Mucosa of stomach (tissue), 1 donor: ENCODE results near the gene SERINC2.

Experiments used
- H3K27me3 ChIP-seq: one replicate; pipeline ENCODE4 v1.7.0; 2013; ENCODE audit warnings: mild to moderate bottlenecking, low read length; ENCODE audit not compliant: control insufficient read depth, insufficient read depth
- H3K36me3 ChIP-seq: one replicate; pipeline ENCODE4 v1.7.0; 2013; ENCODE audit warnings: low read length; ENCODE audit not compliant: control insufficient read depth, insufficient read depth
- H3K4me1 ChIP-seq: one replicate; pipeline ENCODE4 v1.7.0; 2013; ENCODE audit warnings: mild to moderate bottlenecking, low read length; ENCODE audit not compliant: control insufficient read depth, insufficient read depth
- H3K4me3 ChIP-seq: one replicate; pipeline ENCODE4 v1.7.0; 2013; ENCODE audit warnings: low read length
- H3K9ac ChIP-seq: one replicate; pipeline ENCODE4 v1.7.0; 2013; ENCODE audit warnings: mild to moderate bottlenecking, low read length, moderate library complexity
- H3K9me3 ChIP-seq: one replicate; pipeline ENCODE4 v1.7.0; 2013; ENCODE audit warnings: mild to moderate bottlenecking, low read length, moderate library complexity; ENCODE audit not compliant: control insufficient read depth
- donor health status: Pancreatic carcinoma.

SERINC2 gene

GRCh38 chr1:31412732-31413404 lies at the start of gene SERINC2:
Gene SERINC2, plus strand, starts transcription at chr1:31413213. Its CDS starts 53 bp downstream, at chr1:31413266.
- peaks cover 20% of the 10 kb centered on the region for H3K4me1 ChIP-seq
- peak within 1 kb of the TSS; percentile 47 for H3K4me3 ChIP-seq
- H3K9ac ChIP-seq: peak within 1 kb of the TSS; percentile 98
- peaks cover 7% of the 10 kb centered on the region for H3K27me3 ChIP-seq
- no peaks in the 10 kb centered on the region for H3K36me3 ChIP-seq
- no peaks in the 10 kb centered on the region for H3K9me3 ChIP-seq

- Histone ChIP-seq H3K27me3 (no peaks in the 10 kb centered on the region), H3K4me1 (no peaks in the 10 kb centered on the region), H3K36me3 (no peaks in the 10 kb centered on the region), H3K4me3 (no peak overlapping the region), H3K9ac (no peak overlapping the region), H3K9me3 (no peaks in the 10 kb centered on the region)
Observed at GRCh38 chr1:31364561-31365250, 48.3 kb upstream of the SERINC2 start.

GRCh38 chr1:31366796-31367195 lies 46.2 kb upstream of the SERINC2 start:
- H3K9me3 ChIP-seq: no peaks in the 10 kb centered on the region
- no peaks in the 10 kb centered on the region for H3K27me3 ChIP-seq
- H3K36me3 ChIP-seq: no peaks in the 10 kb centered on the region
- H3K4me3 ChIP-seq: no peak overlapping the region
- no peak overlapping the region for H3K9ac ChIP-seq
- no peaks in the 10 kb centered on the region for H3K4me1 ChIP-seq

DNA sequence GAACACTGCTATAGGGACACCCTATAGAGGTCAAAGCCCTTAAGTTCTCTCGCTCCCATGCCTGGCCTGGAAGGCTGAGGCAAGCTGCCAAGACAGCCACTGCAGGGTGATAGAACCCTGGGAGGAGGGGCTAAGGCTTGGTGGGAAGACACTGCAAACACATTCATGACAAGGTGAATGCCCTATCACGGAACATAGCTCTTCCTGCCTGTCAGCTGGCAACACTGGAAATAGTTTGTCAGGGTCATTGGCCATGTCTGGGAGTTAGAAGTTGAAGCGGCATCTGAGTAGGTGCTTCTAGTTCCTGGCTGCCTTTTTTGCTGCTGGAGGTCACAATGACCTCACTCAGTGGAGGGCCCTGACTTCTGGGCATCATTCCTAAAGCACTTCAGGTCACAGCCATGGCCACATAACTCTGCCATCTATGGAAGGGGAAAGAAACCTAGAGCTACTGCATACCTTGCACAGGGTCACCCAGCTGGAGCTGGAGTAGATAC lies 44.4 kb upstream of the SERINC2 start:
- Histone ChIP-seq H3K27me3 (no peaks in the 10 kb centered on the region), H3K4me3 (no peak overlapping the region), H3K9me3 (no peaks in the 10 kb centered on the region), H3K36me3 (no peaks in the 10 kb centered on the region), H3K4me1 (peaks cover 9% of the 10 kb centered on the region), H3K9ac (no peak overlapping the region)

GRCh38 chr1:31370021-31370420 lies 43.0 kb upstream of the SERINC2 start:
- Histone ChIP-seq H3K9me3 (no peaks in the 10 kb centered on the region), H3K4me3 (no peak overlapping the region), H3K4me1 (peaks cover 9% of the 10 kb centered on the region), H3K27me3 (no peaks in the 10 kb centered on the region), H3K9ac (no peak overlapping the region), H3K36me3 (no peaks in the 10 kb centered on the region)

DNA sequence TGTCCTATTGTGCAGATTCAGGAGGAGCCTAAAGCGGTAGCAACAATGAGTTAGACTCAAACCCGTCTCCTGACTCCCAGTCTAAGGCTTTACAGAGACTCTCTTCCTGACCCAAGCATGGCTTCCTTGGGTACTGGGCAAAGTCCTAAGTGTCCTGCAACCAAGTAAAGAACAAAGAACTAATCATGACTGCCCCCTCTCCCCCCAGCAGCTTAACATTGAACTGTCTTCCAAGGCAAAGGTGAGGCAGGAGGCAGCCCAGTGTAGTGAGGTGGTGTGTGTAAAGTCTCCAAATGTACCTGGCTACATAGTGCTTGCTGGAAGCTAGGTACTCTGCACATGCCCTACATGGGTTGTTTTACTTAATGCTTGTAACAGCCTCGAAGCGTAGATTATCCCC lies 42.4 kb upstream of the SERINC2 start:
- Histone ChIP-seq H3K9ac (no peak overlapping the region), H3K4me1 (peaks cover 9% of the 10 kb centered on the region), H3K9me3 (no peaks in the 10 kb centered on the region), H3K27me3 (no peaks in the 10 kb centered on the region), H3K4me3 (no peak overlapping the region), H3K36me3 (no peaks in the 10 kb centered on the region)

DNA sequence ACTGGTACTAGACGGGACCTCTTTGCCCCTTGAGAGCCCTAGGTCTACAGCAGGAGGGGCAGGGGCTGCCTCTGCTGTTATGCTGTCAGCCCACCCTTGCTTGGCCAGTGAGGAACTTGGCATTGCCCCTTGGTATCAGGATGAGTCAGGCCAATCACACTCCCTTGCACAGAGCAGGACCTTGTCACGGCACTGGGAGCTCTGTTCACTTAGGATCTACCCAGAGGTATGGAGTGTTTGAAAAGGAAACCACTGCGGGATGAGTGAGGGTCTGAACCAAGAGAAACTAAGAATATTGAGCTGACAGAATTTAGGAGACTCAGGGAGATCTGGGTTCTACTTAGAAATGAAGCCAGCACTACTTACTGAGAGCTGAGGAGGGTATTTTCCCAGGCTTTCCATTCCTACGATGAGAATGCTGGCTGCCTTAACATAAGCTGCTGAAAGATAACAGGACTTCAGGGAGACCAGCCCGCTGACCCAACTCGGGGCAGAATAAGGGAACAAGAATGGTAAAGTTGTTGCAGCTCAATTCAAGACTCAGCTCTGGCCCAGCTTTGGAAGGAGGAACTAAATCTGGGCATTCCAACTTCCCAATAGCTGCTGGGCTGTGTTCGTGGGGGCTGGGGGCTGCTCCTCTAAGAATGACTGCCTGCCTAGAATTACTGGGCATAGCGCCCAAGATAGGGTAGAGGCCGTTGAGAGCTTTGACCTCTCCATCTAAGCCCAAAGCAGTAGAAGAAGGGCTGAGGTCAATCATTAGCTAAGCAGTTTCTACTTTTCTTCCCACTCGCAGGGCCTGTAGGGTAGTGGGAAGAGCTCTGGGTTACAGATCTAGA lies 41.7 kb upstream of the SERINC2 start:
- no peaks in the 10 kb centered on the region for H3K27me3 ChIP-seq
- no peaks in the 10 kb centered on the region for H3K36me3 ChIP-seq
- no peak overlapping the region for H3K9ac ChIP-seq
- H3K4me3 ChIP-seq: no peak overlapping the region
- no peaks in the 10 kb centered on the region for H3K9me3 ChIP-seq
- peaks cover 9% of the 10 kb centered on the region for H3K4me1 ChIP-seq

- H3K9me3 ChIP-seq: no peaks in the 10 kb centered on the region
- no peak overlapping the region for H3K4me3 ChIP-seq
- no peaks in the 10 kb centered on the region for H3K27me3 ChIP-seq
- peaks cover 9% of the 10 kb centered on the region for H3K4me1 ChIP-seq
- H3K9ac ChIP-seq: no peak overlapping the region
- no peaks in the 10 kb centered on the region for H3K36me3 ChIP-seq
Observed at GRCh38 chr1:31372051-31372450, 41.0 kb upstream of the SERINC2 start.

- Histone ChIP-seq H3K36me3 (no peaks in the 10 kb centered on the region), H3K27me3 (no peaks in the 10 kb centered on the region), H3K4me1 (peaks cover 9% of the 10 kb centered on the region), H3K4me3 (no peak overlapping the region), H3K9me3 (no peaks in the 10 kb centered on the region), H3K9ac (peak overlapping the region; percentile 52)
Observed at GRCh38 chr1:31372751-31373055, 40.3 kb upstream of the SERINC2 start.

GRCh38 chr1:31373056-31373896 lies 39.7 kb upstream of the SERINC2 start, which contains the start of gene FABP3:
Gene FABP3, minus strand, starts transcription at chr1:31373076. Its CDS starts 62 bp downstream, at chr1:31373014.
- Histone ChIP-seq H3K4me1 (peaks cover 9% of the 10 kb centered on the region), H3K9me3 (no peaks in the 10 kb centered on the region), H3K4me3 (peak within 1 kb of the TSS; percentile 31), H3K9ac (peak within 1 kb of the TSS; percentile 52), H3K27me3 (no peaks in the 10 kb centered on the region), H3K36me3 (no peaks in the 10 kb centered on the region)

DNA sequence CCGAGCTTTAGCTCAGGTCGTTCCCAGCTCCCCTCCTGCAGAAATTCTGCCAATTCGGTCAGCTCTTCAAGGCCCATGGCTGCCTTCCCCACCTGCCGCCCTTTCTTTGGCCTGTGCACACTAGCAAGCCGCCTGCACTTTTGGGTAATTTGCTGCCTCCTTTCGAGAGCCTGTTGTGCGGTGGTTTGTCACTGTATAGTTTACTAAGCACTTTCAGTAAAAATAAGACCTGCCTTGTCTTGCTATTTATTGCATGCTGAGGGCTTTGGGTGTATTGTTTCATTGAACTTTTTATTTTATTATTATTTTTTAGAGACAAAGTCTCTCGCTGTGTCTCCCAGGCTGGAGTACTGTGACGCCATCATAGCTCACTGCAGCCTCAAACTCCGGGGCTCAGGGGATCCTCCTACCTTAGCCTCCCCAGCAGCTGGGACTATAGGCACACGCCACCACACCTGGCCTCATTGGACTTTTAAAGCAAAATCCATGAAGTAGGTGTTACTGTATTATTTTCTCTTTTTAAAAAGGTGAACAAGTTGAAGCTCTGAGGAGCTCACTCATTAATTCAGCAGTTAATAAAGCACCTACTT lies 39.0 kb upstream of the SERINC2 start:
- Histone ChIP-seq H3K9ac (no peak overlapping the region), H3K4me3 (no peak overlapping the region), H3K4me1 (peaks cover 9% of the 10 kb centered on the region), H3K9me3 (no peaks in the 10 kb centered on the region), H3K36me3 (no peaks in the 10 kb centered on the region), H3K27me3 (no peaks in the 10 kb centered on the region)
